NCI-H345 (cell line): ENCODE measurements around the gene DUSP16.
"Not testable (repeated sequence)": the region's sequence is repeated elsewhere in the genome, so short reads cannot be mapped to it uniquely, and the experiment has no call there.

Experiments used
- DNase-seq: peaks from one replicate; lab custom pipeline; 2025; lab: John Stamatoyannopoulos, UW

Gene DUSP16

DNA sequence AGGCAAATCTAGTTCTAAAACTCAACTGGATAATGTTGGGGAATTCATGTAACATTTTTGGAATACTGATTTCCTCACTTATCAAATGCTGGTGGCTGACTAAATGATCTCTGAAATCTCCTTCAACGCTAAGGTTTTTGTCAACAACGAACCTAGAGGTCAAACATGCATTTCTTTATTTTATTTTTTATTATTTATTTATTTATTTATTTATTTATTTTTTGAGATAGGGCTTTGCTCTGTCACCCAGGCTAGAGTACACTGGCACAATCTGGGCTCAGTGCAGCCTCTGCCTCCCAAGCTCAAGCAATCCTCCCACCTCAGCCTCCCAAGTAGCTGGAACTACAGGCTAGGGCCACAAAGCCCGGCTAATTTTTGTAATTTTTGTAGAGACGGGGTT, 64.5 kb downstream of the DUSP16 start:
- DNase-seq: no peak

DNA sequence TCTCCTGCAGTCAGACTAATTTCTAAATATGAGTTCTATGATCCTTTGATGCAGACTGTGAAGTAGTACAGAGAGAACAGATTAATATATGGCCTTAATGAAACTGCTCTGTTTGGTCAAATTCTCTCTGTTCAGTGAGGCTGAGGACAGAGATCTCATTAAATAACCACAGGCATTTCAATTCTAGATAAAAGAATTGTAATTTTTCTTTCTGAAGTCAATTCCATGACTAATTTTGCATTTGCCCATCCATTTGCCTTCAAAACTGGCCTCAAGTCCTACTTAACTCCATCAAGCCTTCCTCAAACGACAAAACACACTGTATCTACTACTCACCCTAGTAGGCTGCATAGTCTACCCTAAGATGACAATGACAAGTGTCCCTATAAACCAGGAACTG, 67.1 kb downstream of the DUSP16 start:
- DNase-seq: no peak

DNA sequence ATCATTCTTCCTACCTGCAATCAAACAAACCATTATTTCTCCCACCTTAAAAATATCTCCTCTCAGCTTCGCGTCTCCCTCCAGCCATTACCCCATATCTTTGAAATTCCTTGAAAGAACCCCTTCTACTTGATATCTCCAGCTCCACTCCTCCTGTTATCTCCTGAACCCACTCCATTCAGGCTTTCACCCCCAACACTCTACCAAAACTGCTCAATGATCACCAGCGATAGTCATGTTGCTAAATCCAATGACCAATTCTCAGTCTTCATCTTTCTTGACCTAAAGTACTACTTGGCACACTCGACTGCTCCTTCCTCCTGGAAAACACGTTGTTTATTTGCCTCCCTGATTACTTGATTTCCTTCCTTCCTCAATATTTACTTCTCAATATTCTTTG, 70.1 kb downstream of the DUSP16 start:
- no peak for DNase-seq

DNA sequence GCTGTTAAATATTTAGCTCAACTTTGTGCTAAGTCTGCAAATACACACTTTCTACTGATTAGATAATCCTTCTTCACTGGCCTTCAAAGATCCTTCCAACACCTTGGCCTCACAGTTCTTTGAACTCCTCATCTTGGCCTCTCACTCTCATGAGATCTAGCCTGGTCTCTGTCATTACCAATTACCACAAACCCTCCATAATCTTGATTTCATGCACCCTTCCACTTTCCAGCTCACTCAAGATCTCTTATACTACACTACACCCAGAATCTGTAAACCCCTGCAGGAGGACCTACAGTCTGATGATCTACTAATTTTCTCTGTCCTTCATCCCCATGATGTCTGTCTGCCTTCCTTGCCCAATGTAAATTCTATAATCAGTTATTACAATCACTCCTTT, 71.1 kb downstream of the DUSP16 start:
- DNase-seq: no peak

DNA sequence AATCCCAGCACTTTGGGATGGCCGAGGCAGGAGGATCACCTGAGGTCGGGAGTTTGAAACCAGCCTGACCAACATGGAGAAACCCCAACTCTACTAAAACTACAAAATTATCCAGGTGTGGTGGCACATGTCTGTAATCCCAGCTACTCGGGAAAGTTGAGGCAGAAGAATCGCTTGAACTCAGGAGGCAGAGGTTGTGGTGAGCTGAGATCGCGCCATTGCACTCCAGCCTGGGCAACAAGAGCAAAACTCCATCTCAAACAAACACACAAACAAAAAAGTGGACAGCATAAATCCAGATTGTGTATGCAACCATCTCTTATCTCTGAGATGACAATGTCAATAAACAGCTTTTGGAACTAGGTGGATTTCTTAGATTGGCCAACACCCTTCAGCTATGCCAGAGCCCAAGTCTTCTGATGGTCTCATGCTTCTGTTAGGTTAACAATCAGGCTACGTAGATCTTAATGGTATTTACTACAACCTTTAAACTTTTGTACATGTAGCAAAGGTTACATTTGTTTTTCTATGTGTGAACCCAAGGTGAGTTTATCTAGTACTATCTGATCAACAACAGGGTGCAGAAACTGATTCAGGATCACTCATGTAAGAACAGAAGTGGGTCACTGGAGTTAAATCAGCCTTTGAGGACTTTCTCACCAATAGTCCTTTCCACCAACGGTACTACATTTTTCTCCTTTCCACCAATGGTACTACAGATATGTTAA, 73.7 kb downstream of the DUSP16 start:
- no peak for DNase-seq

DNA sequence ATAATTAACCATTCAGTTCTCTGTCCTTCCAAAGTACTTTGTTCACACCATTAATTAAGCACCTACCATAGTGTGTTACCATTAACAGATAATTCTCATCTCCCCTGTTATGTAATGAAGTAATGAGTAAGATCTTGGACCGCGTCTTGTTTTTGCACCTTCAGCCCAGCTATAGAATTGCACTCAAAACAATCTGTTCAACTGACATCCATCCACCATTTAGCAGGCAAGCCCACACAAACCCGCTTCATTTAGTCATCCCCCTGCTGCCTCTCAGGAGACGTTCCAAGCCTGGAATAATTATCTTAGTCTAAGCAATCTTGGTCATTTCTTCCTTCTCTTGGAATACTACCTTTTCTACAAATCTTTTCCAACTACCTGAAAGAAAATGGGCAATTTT, 74.4 kb downstream of the DUSP16 start:
- no peak for DNase-seq

DNA sequence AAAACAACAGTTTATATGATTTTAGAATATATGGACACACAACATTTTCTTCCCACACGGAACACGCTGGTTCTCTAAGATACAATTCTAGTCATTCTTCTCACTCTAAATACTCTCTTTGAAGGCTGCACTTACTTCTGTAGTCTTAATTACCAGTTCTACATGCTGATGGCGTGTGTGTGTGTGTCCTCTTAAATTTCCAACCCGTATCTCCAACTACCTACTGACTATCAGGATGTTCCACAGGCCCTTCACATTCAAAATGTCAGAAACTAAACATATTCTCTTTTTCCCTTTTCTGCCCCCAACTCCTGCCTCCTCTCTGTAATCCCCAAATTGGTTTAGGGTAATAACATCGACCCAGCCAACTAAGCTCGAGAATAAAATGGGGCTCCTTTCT, 75.2 kb downstream of the DUSP16 start:
- DNase-seq: no peak

DNA sequence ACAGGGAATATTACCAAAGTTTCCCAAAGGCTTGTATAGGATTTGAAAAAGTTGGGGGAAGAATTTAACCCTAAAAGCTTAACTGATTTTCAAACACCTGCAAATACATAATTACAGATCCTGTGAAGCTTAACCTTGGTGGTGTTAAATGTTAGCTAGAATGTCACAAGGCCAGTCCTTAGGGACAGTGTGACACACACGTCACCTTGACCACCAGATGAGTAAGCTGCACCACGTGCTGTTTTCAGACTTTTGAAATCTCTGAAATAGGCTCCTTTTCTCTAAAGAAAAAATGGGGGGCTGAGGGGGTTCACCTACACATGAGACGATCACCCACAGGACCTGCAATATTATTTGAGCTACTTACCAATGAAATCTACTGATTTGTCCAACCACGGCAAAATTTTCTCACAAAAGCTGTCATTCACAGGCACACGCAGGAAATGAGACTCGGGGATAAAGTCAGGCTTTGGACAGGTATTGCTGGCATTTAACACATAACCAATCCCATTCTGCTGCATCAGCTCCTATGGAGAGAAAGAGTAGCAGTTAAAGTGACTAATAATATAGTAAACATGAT, 75.9 kb downstream of the DUSP16 start:
- DNase-seq: no peak

DNA sequence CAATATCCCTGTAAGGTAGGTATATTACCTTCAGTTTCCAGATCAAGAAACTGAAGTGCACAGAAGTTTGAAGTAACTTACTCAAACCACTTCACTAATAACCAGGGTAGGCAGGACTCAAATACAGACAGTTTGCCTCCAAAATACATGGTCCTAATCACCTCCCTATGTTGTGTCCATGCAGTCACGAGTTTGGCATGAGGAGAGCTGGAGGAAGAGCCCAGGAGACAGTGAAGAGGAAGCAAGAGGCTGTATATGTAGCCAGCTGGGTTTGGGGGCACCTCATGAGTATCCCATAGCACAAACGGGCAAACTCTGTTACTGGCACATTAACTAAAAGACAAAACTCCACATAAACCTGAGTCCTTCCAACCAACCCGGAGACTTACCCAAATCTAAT, 79.2 kb downstream of the DUSP16 start:
- no peak for DNase-seq

DNA sequence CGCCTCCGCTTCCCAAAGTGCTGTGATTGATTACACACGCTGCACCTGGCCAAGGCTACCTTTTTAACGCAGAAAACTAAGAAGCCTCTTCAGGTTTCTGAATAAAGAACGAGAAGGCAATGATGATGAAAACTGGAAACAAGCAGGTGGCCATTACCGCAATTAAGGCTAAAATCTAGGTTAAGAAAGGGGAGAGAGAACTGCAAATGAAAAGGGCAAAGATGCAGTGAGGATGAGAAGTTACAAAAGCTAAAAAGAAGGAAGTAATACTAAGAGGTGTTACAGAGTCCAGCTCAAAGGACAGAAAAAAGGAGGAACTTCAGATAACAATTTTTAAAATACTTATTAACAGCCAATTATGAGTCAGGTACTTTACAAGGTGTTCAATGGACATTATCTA, 79.7 kb downstream of the DUSP16 start:
- DNase-seq: no peak

DNA sequence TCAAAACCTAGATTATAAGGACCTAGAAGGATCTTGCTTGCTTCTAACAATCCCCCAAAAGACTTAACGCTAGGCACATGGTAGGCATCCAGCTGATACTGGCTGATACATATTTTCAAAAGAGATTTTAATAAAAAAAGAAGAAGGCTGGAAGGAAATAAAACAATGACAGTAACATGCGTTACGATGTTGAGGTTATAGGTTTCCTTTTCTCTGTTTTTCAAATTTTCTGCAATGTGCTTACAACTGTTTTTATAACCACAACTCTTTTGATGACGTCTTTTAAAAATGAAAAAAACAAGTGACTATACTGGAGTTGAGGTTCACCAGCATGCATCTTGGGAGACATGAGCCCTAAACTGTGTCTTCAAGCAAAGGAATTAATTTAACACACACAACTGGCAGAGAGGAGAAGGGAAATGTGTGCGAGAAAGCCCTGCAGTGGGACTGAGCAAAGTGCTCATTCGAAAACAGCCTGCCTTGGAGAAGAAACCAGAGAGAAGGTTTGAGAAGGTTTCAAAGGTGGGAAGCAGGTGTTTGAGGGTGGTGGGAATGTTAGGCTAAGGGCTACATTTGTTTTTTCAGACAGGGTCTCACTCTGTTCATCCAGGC, 80.4 kb downstream of the DUSP16 start:
- no peak for DNase-seq

DNA sequence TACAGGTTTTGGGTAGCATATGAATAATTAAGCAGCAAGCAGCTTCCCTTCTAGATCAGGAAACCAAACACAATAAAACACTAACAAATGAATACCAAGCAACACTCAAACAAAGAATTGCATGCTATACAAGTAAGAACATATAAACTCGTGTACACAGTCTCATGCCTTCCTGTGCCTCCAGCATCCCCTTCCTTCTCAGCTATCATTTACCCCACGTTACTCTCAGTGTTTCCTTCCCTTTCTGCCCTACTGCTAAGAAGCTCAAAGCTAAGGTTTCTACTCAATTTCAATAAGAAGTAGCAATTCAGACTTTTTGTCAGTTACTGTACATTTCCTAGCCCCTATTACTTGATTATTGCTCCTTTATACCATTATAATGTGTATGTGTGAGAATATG, 81.0 kb downstream of the DUSP16 start:
- no peak for DNase-seq

DNA sequence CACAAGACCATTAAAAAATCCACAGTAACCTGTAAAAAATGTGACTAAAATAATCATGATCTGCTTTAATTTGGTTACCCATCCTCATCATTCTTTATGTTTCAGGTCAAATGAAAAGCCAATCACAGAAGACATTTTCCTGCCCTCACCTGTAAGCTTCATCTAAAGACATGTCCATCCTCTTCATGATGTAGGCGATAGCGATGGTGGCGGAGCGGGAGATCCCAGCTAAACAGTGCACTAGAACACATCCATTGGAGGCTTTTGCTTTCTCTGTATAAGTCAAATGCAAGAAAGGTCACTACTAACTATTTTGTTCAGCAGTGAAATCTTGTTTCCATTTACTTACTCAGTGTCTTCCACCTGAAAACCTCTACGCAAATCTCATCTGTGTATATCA, 82.6 kb downstream of the DUSP16 start:
- DNase-seq: no peak

DNA sequence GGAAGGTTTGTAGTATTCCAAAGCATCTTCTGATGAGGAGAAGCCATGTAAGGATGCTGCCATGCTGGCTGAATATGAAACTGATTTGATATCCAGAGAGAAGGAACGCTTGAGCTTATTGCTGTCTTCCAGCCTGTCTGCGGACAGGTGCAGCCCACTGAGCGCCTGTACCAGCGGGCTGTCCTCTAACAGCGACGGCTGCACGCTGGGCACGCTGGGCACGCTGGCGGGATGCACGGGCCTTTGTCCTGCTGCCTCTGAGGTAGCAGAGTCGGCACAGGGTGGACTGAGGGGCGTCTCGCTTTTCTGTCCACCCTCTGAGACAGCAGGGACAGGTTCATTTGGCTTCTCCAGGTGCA, 85.2 kb downstream of the DUSP16 start:
- DNase-seq: no peak

DNA sequence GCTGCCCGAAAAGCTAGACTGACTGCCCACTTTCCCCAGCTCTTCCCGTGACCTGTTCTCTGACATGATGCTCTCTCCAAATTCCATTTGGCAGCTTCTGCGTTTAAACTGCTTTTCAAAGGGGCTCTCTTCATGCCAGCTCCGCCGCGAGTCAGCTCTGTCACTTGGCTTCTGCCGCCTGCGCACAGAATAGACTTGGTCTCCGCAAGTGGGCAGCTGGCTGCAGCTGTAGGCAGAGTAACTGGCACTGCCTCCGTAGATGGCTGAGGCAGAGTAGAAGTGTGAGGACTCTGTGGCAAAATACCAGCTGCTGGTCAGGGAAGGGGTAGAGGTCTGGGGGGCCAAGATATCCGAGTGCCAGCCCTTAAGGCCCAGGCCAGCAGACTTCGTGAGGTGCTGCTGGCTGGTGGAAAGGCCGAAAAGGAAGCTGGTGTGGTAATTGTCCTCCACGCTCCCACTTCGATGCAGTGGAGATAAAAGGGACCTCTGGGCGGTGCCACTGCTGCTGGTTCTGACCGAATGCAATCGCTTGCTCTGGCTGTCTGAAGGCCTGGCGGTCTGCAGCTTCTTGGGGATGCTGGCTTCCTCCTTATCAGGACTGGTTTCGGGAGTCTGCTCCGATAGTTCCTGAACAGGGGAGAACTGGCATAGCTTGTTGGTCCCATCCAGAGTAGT, 85.7 kb downstream of the DUSP16 start:
- no peak for DNase-seq

DNA sequence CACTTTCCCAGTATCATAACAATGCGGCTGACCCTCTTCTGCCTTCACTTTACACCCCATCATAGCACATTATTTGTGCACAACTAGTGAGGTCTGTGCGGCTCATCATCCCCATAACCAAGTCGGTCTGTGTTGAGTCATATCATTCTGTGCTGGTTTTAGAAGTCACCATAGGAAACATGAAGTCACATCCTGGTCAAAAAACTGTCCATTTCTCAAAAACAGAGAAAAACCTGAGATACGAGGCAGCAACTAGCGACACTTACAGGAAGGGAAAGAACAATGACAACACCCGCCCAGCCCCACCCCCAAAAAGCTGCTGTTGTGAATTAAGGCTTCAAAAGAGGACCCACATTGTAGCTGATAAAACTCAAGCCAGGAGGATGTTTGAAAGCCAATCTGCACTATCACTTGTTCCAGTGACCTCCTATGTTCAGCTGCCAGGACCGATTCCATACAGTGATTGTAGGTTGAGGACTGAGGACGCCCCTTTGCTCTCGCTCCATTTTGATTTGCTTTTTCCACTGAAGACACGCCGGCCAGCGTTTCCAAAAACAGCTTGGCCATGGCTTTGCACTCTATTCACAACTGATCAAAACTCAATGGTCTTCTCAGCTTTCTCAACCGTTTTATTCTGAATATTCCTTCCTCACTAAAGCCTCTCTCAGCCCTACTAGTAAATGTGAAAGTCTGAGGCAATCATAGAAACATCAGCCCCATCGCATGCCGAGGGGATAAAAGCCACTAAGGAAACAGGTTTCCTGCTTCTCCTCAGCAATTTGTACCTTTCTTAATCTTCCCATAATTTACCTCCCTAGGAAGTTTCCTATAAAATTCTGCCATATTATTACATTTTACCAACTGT, 87.5 kb downstream of the DUSP16 start:
- no peak for DNase-seq

DNA sequence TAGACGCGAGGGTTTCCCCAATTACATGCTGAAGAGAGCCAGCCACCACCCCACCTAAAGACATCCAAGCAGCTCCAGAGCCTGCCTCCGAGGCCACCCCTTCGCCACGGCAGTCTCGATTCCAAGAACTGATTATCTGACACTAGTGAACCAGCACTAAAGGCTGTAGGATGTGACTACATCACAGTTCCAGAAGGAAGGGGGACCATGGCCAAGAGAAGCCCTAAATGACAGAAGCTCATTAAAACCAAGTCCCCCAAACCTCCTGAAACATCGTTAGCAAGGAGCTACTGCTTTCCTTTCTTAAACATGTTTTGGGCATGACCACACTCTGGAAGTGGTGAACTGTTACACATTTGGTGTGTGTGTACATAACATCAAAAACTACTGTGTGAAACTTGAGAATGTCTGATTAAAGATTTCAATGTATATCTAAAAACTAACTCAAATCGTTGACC, 88.2 kb downstream of the DUSP16 start:
- DNase-seq: no peak

DNA sequence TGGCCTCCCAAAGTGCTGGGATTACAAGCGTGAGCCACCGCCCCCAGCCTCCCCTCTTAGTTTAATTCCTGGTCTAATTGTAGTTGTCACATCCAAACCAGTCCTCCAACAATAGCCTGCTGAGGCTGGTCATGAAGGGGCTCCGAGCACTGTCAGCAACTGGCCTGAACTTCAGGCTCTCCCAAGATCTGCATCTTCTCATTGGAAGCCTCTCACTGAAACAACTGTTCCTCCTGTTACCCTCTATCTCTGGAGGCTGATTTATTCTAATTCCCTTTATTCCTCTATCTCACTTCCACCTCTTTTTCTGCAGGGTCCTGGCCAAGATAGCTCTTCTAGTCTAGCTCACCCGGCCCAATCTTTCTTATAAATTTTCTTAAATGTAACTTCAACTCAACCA, 89.4 kb downstream of the DUSP16 start:
- no peak for DNase-seq

DNA sequence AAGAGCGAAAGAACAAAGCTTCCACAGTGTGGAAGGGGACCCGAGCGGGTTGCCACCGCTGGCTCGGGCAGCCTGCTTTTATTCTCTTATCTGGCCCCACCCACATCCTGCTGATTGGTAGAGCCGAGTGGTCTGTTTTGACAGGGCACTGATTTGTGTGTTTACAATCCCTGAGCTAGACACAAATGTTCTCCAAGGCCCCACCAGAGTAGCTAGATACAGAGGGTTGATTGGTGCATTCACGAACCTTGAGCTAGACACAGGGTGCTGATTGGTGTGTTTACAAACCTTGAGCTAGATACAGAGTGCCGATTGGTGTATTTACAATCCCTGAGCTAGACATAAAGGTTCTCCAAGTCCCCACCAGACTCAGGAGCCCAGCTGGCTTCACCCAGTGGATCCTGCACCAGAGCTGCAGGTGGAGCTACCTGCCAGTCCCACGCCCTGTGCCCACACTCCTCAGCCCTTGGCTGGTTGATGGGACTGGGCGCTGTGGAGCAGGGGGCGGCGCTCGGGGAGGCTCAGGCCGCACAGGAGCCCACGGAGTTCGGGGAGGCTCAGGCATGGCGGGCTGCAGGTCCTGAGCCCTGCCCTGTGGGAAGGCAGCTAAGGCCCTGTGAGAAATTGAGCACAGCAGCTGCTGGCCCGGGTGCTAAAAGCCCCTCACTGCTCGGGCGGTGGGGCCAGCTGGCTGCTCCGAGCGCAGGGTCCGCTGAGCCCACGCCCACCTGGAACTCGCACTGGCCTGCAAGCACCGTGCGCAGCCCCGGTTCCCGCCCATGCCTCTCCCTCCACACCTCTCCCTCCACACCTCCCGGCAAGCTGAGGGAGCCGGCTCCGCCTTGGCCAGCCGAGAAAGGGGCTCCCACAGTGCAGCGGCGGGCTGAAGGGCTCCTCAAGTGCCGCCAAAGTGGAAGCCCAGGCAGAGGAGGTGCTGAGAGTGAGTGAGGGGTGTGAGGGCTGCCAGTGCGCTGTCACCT, 90.4 kb downstream of the DUSP16 start:
- not testable (repeated sequence) for DNase-seq

DNA sequence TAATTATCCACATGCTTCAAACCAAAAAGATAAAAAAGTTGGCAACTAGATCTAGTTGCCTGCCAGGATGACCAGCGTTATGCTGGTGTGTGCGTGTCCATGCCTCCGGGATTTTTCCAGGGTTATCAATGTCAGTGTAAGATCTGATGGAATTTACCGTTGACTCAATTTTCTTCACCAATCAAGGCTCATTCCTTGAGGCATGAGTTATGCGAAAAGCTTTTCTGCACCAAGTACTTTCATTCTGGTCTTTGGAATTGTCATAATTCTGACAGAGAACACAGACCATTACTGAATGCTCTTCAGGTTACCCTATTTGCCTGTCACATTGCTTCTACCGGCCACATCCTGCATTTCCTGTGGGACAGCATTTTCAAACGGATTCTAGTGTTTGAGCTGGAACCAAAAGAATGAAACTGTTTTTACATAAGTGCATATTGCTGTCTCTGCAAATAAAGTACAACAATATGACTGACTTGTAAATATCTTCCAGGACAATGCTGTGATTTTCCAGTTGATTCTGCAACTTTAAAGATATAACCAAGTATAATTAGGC, 91.8 kb downstream of the DUSP16 start:
- DNase-seq: no peak

DNA sequence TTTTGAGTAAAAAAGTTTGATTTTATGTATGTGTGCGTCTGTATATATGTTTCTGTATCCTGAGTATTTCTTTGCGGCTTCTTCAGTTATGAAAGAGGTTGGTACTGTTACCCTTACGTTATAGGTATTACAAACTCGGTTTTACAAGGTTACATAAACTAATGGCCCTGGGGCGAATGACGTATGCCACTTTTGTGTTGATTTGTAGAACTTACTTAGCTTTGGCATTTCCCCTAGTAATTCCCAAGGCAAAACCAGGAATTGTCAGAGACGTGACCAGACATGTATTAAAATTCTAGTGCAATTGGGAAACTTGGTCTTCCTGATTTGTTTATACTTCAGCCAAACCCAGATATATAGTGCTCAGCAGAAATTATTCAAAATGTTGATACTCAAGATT, 93.3 kb downstream of the DUSP16 start:
- no peak for DNase-seq
